Erythroblast (primary cell): Measurements from ENCODE around the gene BRD4.

Experiments
- DNase-seq, 2 experiments: peaks; one replicate each; lab custom pipeline; 2025; lab: John Stamatoyannopoulos, UW
- GATA1 ChIP-seq: IDR thresholded peaks from 2 replicates; pipeline ENCODE4 v1.6.1; 2011; ENCODE audit warnings: low read depth, mild to moderate bottlenecking, control low read depth, low read length, moderate library complexity
- POLR2A ChIP-seq: IDR thresholded peaks from 2 replicates; pipeline ENCODE4 v1.6.1; 2011; ENCODE audit warnings: mild to moderate bottlenecking, low read length

The BRD4 gene

GRCh38 chr19:15199661-15200552 lies 132.4 kb downstream of the BRD4 start:
- no peak for TF ChIP-seq GATA1
- no peak for TF ChIP-seq POLR2A
- DNase-seq = no peak

GRCh38 chr19:15198951-15199660 lies 133.2 kb downstream of the BRD4 start:
- TF ChIP-seq GATA1 (no peak), POLR2A (no peak)
- no peak for DNase-seq

- no peak for DNase-seq
- TF ChIP-seq POLR2A (no peak), GATA1 (no peak)
These were observed 134.4 kb downstream of the BRD4 start for GRCh38 chr19:15197942-15198341.

GRCh38 chr19:15197275-15197941 lies 134.9 kb downstream of the BRD4 start:
- DNase-seq = no peak
- TF ChIP-seq GATA1 (no peak), POLR2A (no peak)

GRCh38 chr19:15196360-15197005 lies 135.9 kb downstream of the BRD4 start:
- DNase-seq = no peak
- no peak for TF ChIP-seq GATA1
- TF ChIP-seq POLR2A = no peak

GRCh38 chr19:15195371-15196334 lies 136.7 kb downstream of the BRD4 start:
- no peak for DNase-seq

GRCh38 chr19:15194938-15195337 lies 137.4 kb downstream of the BRD4 start:
- no peak for DNase-seq
- TF ChIP-seq POLR2A (no peak), GATA1 (no peak)

More at GRCh38 chr19:15195371-15196334, 136.7 kb downstream of the BRD4 start:
- TF ChIP-seq POLR2A (no peak), GATA1 (no peak)

- TF ChIP-seq POLR2A = no peak
- TF ChIP-seq GATA1 = no peak
- no peak for DNase-seq
These were observed 140.4 kb downstream of the BRD4 start for GRCh38 chr19:15191982-15192381.

GRCh38 chr19:15191514-15191913 lies 140.8 kb downstream of the BRD4 start:
- TF ChIP-seq GATA1 = no peak
- TF ChIP-seq POLR2A = no peak
- DNase-seq = no peak

- TF ChIP-seq POLR2A = no peak
- no peak for TF ChIP-seq GATA1
- no peak for DNase-seq
These were observed 143.5 kb downstream of the BRD4 start for GRCh38 chr19:15188851-15189250.

GRCh38 chr19:15187026-15188007 lies 145.0 kb downstream of the BRD4 start:
- DNase-seq = peak; percentile 29 to 40
- no peak for TF ChIP-seq POLR2A
- no peak for TF ChIP-seq GATA1
